Stomach (tissue), 9 donors: ENCODE results near the gene IGSF21. TPM values are rescaled to one million over a fixed set of nuclear protein-coding genes. Genes with fewer than 3 reads are reported as not detected.

Experiments
- DNase-seq, 2 donors: peaks; one replicate each; pipeline versions ENCODE4 v3.0.0 to v3.0.0-alpha.2; 2013 to 2019
- H3K27ac ChIP-seq, 5 donors: fragments of 200-600 bp in 4 of 5; sonication (generic) in 4 of 5; one replicate each; pipeline ENCODE4 v1.5.1; 2013 to 2019; ENCODE audit warnings: mild to moderate bottlenecking in 1 of 5, moderate library complexity in 1 of 5
- H3K27me3 ChIP-seq, 3 donors: fragments of 200-600 bp; sonication (generic); one replicate each; pipeline ENCODE4 v1.5.1; 2017 to 2019; ENCODE audit warnings: mixed run types in 1 of 3
- H3K36me3 ChIP-seq, 4 donors: fragments of 200-600 bp; sonication (generic); 1 replicate in 3 of 4; 2 replicates in 1 of 4; pipeline ENCODE4 v1.5.1; 2016 to 2019
- H3K4me1 ChIP-seq, 4 donors: fragments of 200-600 bp; sonication (generic); one replicate each; pipeline ENCODE4 v1.5.1; 2016 to 2019
- H3K4me3 ChIP-seq, 4 donors: fragments of 200-600 bp; sonication (generic) in 3 of 4; one replicate each; pipeline ENCODE4 v1.5.1; 2016 to 2019; ENCODE audit warnings: mild to moderate bottlenecking in 1 of 4
- H3K9me3 ChIP-seq, 4 donors: fragments of 200-600 bp; sonication (generic); one replicate each; pipeline ENCODE4 v1.5.1; 2016 to 2019
- CTCF ChIP-seq, 7 experiments: fragments of 450-650 bp in 4 of 7; fragments of 200-600 bp in 3 of 7; sonication (generic) in 3 of 7; IDR thresholded peaks; one replicate each; pipeline ENCODE4 v1.5.1; 2016 to 2019; ENCODE audit warnings: antibody characterized with exemption in 7 of 7, control low read depth in 2 of 7, mild to moderate bottlenecking in 1 of 7
- EP300 ChIP-seq: sonication (generic); formaldehyde crosslinking; IDR thresholded peaks from one replicate; pipeline ENCODE4 v1.6.1; 2017; ENCODE audit warnings: antibody characterized with exemption
- POLR2A ChIP-seq, 4 donors: fragments of 450-650 bp; IDR thresholded peaks; one replicate each; pipeline ENCODE4 v1.6.1; 2016; ENCODE audit warnings: antibody characterized with exemption in 4 of 4, control low read depth in 2 of 4, mild to moderate bottlenecking in 1 of 4, moderate library complexity in 1 of 4
- POLR2AphosphoS5 ChIP-seq, 3 donors: sonication (generic); formaldehyde crosslinking; IDR thresholded peaks; one replicate each; pipeline ENCODE4 v1.6.1; 2016; ENCODE audit warnings: antibody characterized with exemption in 3 of 3
- WGBS, 5 donors: extraction: QIAGEN DNeasy Blood & Tissue Kit in 3 of 5; methylation state at CpG; one replicate each; pipeline versions ENCODE4 v1.1.5 to v1.1.7; 2013 to 2018; 5-methylcytosine and 5-hydroxymethylcytosine counted together
- intact Hi-C: fragments of 100-400 bp; cut with DNase I; formaldehyde crosslinking; loops from one replicate; pipeline ENCODE4 v1.15.1; 2023; ENCODE audit warnings: low total_unique reads
- polyA plus RNA-seq, 3 donors: library from polyadenylated mRNA; stranded (reverse); fragments of 200-250 nt; gene quantifications; one replicate each; pipeline ENCODE4 v1.2.3, GENCODE V29; 2013
- total RNA-seq, 5 donors: library from RNA; depleted of rRNA; stranded (reverse); fragments of >200 nt; gene quantifications; one replicate each; pipeline versions ENCODE4 v1.1.0 to v1.2.3, GENCODE V29; 2014 to 2016
- donor health status: healthy with polysubstance abuse.
- donor health status: Bipolar disorder and iron deficiency.
- donor health status: healthy.

The IGSF21 gene
- total and polyA plus RNA-seq, 8 donors: 0.25 to 2.0 (median 1.1) TPM; not detected in 3

- Histone ChIP-seq H3K4me3 (no peak overlapping the region), H3K27ac (no peak overlapping the region), H3K4me1 (peaks cover 0 to 6% (median 3%) of the 10 kb centered on the region in 4 donors), H3K9me3 (no peaks in the 10 kb centered on the region), H3K27me3 (peaks cover 0 to 65% (median 38%) of the 10 kb centered on the region in 3 donors), H3K36me3 (no peaks in the 10 kb centered on the region)
- TF ChIP-seq POLR2AphosphoS5 (IDR thresholded peaks at IDR 0.05) (no peak), POLR2A (IDR thresholded peaks at IDR 0.05) (no peak), EP300 (no peak), CTCF (IDR thresholded peaks at IDR 0.05) (no peak)
- intact Hi-C loops: no loop called here
- DNase-seq: no peak
- WGBS, 5 donors: 79 to 84% (median 83%) methylated on average over 12 of the region's 12 CpGs
These were observed 66.4 kb downstream of the IGSF21 start for GRCh38 chr1:18174037-18174436.

GRCh38 chr1:18175051-18175450 is 67.5 kb downstream of the IGSF21 start:
- Histone ChIP-seq H3K27me3 (peaks cover 0 to 65% (median 43%) of the 10 kb centered on the region in 3 donors), H3K4me3 (no peak overlapping the region), H3K36me3 (no peaks in the 10 kb centered on the region), H3K9me3 (no peaks in the 10 kb centered on the region), H3K27ac (no peak overlapping the region), H3K4me1 (peaks cover 0 to 6% (median 3%) of the 10 kb centered on the region in 4 donors)
- DNase-seq: no peak
- 18 to 54% (median 44%) methylated on average over 6 of the region's 6 CpGs for WGBS, 5 donors
- intact Hi-C loops: no loop called here
- TF ChIP-seq CTCF (IDR thresholded peaks at IDR 0.05) (no peak), POLR2AphosphoS5 (IDR thresholded peaks at IDR 0.05) (no peak), EP300 (no peak), POLR2A (IDR thresholded peaks at IDR 0.05) (no peak)

GRCh38 chr1:18175530-18176377 is 68.2 kb downstream of the IGSF21 start:
- WGBS, 5 donors: 42 to 55% (median 46%) methylated on average over 11 to 13 of the region's 13 CpGs
- no peak overlapping the region for H3K4me3 ChIP-seq
- no peaks in the 10 kb centered on the region for H3K36me3 ChIP-seq
- DNase-seq: peak; percentile 40 to 59
- TF ChIP-seq POLR2A (IDR thresholded peaks at IDR 0.05): no peak
- TF ChIP-seq EP300: no peak
- TF ChIP-seq POLR2AphosphoS5 (IDR thresholded peaks at IDR 0.05): no peak
- no peak for TF ChIP-seq CTCF (IDR thresholded peaks at IDR 0.05)
- peaks cover 0 to 65% (median 43%) of the 10 kb centered on the region in 3 donors for H3K27me3 ChIP-seq
- no peak overlapping the region for H3K27ac ChIP-seq
- H3K9me3 ChIP-seq: no peaks in the 10 kb centered on the region
- peaks cover 0 to 6% (median 3%) of the 10 kb centered on the region in 4 donors for H3K4me1 ChIP-seq
- intact Hi-C loops: no loop called here

- Histone ChIP-seq H3K36me3 (no peaks in the 10 kb centered on the region), H3K4me1 (peaks cover 0 to 6% (median 3%) of the 10 kb centered on the region in 4 donors), H3K27me3 (peaks cover 0 to 68% (median 43%) of the 10 kb centered on the region in 3 donors), H3K9me3 (no peaks in the 10 kb centered on the region), H3K27ac (no peak overlapping the region), H3K4me3 (no peak overlapping the region)
- DNase-seq: no peak
- 43 to 62% (median 48%) methylated on average over 4 of the region's 4 CpGs for WGBS, 5 donors
- intact Hi-C loops: no loop called here
- TF ChIP-seq POLR2AphosphoS5 (IDR thresholded peaks at IDR 0.05) (no peak), POLR2A (IDR thresholded peaks at IDR 0.05) (no peak), EP300 (no peak), CTCF (IDR thresholded peaks at IDR 0.05) (no peak)
These were observed 69.0 kb downstream of the IGSF21 start for GRCh38 chr1:18176619-18177018.
